HG02938 (cell line): ENCODE data around the gene OTOG.

Experiments
- ATAC-seq: cut with Tn5 transposase; IDR thresholded peaks from one replicate; pipeline ENCODE4 v1.9.1; 2021; ENCODE audit warnings: mild to moderate bottlenecking, moderate library complexity; ENCODE audit not compliant: unreplicated experiment

Gene OTOG

DNA sequence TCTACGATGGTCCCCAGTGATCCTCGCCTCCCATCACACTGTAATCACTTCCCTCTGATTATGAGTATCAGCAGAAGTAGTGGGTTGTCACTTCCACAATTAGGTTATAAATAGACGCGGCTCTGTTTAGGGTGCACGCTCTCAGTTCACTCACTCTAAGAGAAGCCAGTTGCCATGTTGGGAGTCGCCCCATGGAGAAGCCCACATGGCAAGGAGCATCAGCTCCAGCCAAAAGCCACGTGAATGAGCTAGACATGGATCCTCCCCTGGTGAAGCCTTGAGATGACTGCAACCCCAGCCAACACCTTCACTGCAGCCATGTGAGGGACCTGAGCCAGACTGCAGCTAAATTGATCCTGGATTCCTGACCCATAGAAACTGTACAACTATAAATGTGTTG lies 145.9 kb downstream of the OTOG start:
- ATAC-seq = no peak

DNA sequence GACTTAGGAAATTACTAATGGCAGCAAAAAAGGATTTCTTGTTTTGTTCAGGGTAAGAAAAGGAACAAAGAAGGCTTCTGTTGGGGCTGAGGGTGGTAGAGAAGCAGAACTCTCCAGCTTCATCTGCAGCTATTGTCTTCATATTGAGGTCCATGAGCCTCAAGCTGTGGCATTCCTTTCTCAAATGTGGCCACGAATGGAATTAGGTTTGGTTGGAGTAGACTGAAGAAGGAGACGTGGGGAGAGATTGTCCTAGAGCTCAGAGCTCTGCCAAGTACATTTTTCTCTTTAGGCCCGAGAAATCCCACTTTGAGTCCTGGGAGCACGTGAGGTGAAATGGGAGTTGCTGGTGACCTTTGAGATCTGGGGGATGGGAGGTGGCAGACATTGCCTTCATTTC lies 146.5 kb downstream of the OTOG start:
- no peak for ATAC-seq

DNA sequence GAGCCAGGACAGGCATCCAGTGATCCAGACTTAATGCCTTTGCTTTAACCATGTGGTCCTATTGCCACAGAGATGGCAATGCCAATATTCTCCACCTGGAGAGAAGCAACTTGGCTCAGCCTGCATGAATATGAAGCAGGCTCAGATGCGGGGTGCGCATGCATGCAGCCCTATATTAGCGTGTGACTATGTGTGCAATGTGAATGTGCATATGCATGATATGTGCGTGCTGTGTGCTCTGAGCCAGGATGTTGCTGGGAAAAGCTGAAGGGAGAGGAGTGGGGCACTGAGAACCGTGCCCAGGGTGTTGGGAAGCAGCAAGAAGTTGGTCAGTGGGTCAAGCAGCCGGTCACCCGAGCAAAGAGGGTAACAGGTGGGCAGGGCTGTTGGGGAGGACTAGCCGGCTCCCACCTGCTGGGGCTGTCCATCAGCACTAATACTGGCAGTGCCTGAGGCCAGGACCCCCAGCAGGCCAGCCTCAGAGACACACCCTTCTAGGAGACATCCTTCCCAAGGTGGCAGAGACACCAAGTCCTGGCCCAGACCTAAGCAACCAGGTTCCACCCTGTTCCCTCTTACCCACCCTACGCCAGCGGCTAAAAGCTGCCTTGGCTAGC lies 147.5 kb downstream of the OTOG start:
- no peak for ATAC-seq

DNA sequence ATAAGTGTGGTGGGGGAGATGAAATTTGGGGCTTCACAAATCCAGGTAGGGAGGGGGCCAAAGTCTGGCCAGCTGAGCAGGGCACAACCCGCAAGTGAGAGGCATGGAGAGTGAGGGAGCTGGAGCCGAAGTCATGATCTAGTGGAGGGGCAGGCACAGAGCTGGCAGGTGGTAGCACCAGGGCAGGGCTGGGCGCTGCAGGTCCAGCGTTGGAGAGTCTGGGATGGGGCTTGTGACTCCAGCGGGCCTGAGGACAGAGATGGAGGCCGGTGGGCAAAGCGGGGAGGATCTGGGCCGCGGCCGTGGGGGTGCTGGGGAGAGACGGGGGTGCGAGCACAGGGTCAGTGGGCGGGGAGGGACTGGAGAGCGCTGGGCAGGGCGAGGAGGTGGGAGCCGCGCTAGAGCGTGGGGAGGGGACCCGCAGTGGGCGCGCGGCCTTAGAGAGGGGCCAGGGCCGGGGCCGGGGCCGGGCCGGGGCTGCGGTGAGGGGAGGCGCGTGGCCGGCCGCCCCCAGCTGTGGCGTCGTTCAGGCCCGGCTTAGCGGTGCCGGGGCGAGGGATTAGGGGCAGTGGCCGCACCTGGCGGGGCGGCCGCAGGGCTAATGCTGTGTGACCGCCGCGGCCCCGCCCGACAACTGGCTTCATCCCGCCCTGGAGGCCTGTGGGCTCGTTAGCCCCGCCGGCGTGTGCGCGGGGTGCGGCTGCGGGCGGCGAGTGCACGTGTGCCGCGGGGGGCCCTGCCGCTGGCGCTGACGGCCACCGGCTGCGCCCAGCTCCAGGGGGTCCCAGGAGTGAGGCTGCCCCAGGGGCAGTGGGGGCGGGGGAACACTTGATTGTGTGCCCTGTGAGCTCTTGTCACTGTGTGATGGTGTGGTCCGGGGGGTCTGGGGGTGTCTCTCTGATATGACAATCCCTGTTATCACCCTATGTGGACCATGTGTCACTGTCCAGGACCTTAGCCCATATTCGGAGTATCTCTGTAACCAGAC lies 148.7 kb downstream of the OTOG start:
- ATAC-seq = no peak

DNA sequence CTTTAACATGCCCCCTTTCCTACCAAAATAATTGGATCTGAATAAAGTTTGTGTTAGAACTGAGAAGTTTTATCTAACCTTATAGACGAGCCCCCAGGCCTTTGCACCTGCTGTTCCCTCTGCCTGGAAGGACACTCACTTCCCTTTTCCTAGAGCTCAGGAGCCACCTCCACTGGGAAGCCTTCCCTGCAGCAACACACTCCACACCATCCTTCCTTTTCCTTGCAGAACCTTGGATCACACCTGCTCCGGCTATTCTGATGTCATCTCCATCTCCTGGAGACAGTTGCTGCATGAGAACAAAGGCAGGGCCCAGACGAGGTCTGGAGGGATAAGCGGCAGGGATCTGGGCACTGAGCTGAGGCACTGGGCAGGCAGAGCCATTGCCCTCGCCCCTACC lies 149.7 kb downstream of the OTOG start:
- no peak for ATAC-seq
